Stimulated activated CD8-positive, alpha-beta memory T cell treated with anti-CD3 and anti-CD28 coated beads, Interleukin-12 subunit alpha, Interleukin-12 subunit beta, amount 100 ng/mL, for 1 hour (primary cell): ENCODE measurements around the gene TNFRSF11A.

Source experiments
- DNase-seq: peaks from one replicate; pipeline ENCODE4 v3.0.0-alpha.2; 2020; ENCODE audit warnings: low read depth

The TNFRSF11A gene

GRCh38 chr18:62325806-62326645 lies 916 bp downstream of the TNFRSF11A start:
- DNase-seq, result no peak

- no peak for DNase-seq
Observed at GRCh38 chr18:62326646-62327348, 1.7 kb downstream of the TNFRSF11A start.

GRCh38 chr18:62327977-62328376 lies 2.9 kb downstream of the TNFRSF11A start:
- no peak for DNase-seq

- no peak for DNase-seq
Observed at GRCh38 chr18:62328586-62329525, 3.7 kb downstream of the TNFRSF11A start.

- peak; percentile 26 for DNase-seq
Observed at GRCh38 chr18:62329691-62330454, 4.8 kb downstream of the TNFRSF11A start.

- no peak for DNase-seq
Observed at GRCh38 chr18:62330650-62331049, 5.5 kb downstream of the TNFRSF11A start.

- no peak for DNase-seq
Observed at GRCh38 chr18:62331581-62332356, 6.7 kb downstream of the TNFRSF11A start.

GRCh38 chr18:62332431-62332830 lies 7.3 kb downstream of the TNFRSF11A start:
- DNase-seq, result no peak

- DNase-seq, result no peak
Observed at GRCh38 chr18:62332964-62333695, 8.0 kb downstream of the TNFRSF11A start.

GRCh38 chr18:62334120-62334519 lies 9.0 kb downstream of the TNFRSF11A start:
- DNase-seq, result no peak

GRCh38 chr18:62335494-62335893 lies 10.4 kb downstream of the TNFRSF11A start:
- DNase-seq, result no peak

- DNase-seq, result no peak
Observed at GRCh38 chr18:62336618-62337017, 11.5 kb downstream of the TNFRSF11A start.

GRCh38 chr18:62337336-62337735 lies 12.2 kb downstream of the TNFRSF11A start:
- no peak for DNase-seq

GRCh38 chr18:62338446-62339105 lies 13.5 kb downstream of the TNFRSF11A start:
- no peak for DNase-seq

GRCh38 chr18:62339106-62339988 lies 14.2 kb downstream of the TNFRSF11A start:
- no peak for DNase-seq

- DNase-seq, result no peak
Observed at GRCh38 chr18:62340996-62341395, 15.9 kb downstream of the TNFRSF11A start.

GRCh38 chr18:62341473-62341872 lies 16.4 kb downstream of the TNFRSF11A start:
- no peak for DNase-seq

- DNase-seq, result no peak
Observed at GRCh38 chr18:62342884-62343283, 17.8 kb downstream of the TNFRSF11A start.
